Left colon (tissue), 2 donors: ENCODE measurements around the gene BPGM. TPM values are rescaled to one million over a fixed set of nuclear protein-coding genes. Genes with fewer than 3 reads are reported as not detected.

Experiments used
- ATAC-seq: fragments of 200-7000 bp; cut with Tn5 transposase; one replicate; pipeline ENCODE4 v1.9.1; 2020; ENCODE audit warnings: mild to moderate bottlenecking, moderate library complexity
- DNase-seq, 2 donors: peaks; one replicate each; pipeline ENCODE4 v3.0.0-alpha.2; 2020
- intact Hi-C, 2 donors: fragments of 100-400 bp; cut with DNase I in 1 of 2; cut with micrococcal nuclease in 1 of 2; formaldehyde crosslinking; loops; one replicate each; pipeline versions ENCODE4 v1.11.2 to v1.14.0; 2022; cut with DNase I, micrococcal nuclease
- total RNA-seq, 2 donors: library from RNA; stranded (reverse); fragmentation: NEBNext Ultra II Directional; extraction: Animal tissue kit (Norgen Biotek cat#: 25700); gene quantifications; one replicate each; pipeline ENCODE4 v1.2.1, GENCODE V29; 2021
- donor health status: DM: no; HTN: no; CAD: no.
- donor health status: DM: yes; HTN: yes; CAD: no.

Gene BPGM
- total RNA-seq, 2 donors from 2014 or later = 7.7 to 9.7 TPM

DNA sequence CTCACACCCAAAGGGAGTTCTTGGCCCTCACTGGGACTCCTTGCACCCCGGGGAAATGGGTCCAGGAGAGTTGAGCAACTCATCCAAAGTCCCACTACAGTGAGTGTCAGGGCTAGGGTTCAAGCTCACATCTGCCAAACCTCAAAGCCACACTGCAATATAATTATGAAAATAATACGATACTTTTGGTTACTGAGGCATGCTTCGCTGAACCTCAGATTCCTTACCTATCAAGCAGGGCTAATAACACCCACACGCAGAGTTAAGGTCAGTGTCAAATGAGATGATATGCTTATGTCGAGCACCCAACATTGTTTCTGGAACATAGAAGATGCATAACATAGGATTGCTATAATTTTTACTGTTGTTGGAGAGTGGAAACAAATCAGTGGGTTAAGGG is 58.2 kb downstream of the BPGM start:
- intact Hi-C loops = no loop called here
- no peak for DNase-seq
- no peak for ATAC-seq

GRCh38 chr7:134705716-134706115 is 59.1 kb downstream of the BPGM start:
- ATAC-seq (no peak), DNase-seq (no peak)
- intact Hi-C loops = no loop called here

DNA sequence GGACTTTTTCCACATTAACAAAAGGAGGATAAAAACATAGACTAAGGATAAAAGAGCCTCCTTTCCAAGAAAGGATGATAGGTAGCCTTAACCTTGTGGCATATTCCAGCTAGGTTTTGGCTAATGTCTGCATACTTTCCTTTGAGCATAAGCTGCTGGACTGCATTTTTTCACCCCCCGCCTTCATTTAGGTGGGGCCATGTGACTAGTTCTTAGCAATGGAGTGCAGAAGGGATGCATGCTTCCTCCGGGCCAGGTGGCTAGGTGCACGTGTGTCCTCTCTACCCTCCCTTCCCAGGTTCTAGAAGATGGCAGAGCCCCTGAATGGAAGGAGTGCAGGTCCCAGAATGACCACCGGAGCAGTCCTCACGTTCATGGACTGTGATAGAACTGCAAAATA is 59.8 kb downstream of the BPGM start:
- ATAC-seq (no peak), DNase-seq (no peak)
- intact Hi-C loops = no loop called here

DNA sequence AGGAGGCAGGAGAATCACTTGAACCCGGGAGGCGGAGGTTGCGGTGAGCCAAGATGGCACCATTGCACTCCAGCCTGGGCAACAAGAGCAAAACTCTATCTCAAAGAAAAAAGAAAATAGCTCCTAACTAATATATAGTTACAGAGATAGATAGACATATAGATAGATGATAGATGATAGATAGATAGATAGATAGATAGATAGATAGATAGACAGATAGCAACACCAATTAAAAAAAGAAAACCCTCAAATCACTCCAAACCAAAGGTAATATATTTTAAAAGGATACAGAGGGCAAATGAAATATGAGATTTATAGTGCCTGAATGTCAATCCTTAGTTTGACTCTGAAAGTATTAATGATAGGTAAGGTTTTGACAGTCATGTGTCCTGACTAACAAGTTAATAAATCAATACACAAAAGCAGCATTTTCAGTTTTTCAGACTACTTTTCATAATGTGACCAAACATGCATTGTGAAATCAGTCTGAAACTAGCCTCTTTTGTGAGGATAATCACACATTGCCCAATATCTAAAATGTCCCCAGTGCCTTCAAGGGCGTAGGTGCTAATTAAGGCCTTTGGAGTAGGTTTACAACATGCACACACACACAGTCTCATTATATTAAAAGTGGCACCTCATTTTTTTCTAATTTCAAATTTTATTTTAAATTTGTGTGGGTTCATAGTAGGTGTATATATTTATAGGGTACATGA is 61.2 kb downstream of the BPGM start:
- no peak for ATAC-seq

GRCh38 chr7:134708692-134709091 is 62.0 kb downstream of the BPGM start:
- ATAC-seq (no peak), DNase-seq (no peak)
- intact Hi-C loops = no loop called here

More for the DNA sequence above, 61.2 kb downstream of the BPGM start:
- intact Hi-C loops = no loop called here
- DNase-seq = no peak

GRCh38 chr7:134709197-134709596 is 62.5 kb downstream of the BPGM start:
- intact Hi-C loops = no loop called here
- DNase-seq = no peak
- no peak for ATAC-seq

DNA sequence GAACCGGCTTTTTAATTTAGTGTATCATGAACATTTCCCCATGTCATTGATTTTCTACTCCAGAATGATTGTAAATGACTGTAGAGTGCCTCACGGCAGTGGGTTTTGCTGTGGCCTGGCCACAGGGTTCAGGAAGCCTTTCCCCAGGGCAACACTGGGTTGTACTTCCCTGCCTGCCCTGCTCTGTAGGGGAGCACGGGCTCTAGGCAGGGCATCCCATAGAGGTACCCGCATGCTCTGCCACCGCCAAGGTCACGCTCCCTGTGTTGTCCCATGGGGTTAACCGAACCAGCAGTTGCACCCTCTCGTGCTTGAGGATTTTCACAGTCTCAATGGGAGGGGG is 63.8 kb downstream of the BPGM start:
- intact Hi-C loops = no loop called here
- ATAC-seq (no peak), DNase-seq (no peak)

DNA sequence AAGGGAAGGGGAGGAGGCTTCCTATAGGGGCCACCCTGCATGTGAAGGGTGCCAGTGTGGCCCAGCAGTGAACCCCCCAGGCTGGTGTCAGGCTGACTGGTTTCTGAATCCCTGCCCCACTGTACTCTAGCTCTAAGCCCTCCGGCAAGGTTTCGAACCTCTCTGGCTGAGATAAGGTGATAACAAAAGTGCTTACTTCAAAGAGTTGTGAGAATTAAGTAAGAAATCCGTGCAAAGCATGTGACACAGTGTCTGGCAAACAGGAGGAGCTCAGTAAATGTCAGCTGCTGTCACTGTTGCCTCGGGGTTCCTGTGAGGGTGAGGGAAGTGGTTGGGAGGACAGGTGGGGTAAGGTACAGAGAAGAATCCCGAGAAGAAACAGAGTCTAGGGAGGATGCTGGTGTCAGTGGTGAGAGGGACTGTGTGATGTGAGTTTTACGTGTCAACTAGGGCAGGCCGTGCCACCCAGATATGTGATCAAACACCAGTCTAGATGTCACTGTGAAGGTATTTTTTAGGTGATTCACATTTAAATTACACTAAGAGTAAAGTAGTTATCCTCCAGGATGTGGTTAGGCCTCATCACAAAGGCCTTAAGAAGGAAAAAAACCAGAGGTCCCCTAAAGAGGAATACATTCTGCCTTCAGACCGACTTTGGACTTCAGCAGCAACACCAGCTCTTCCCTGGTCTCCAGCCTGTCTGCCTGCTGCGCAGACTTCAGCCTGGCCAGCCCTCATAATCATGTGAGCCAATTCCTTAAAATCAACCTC is 64.4 kb downstream of the BPGM start:
- no peak for ATAC-seq

DNA sequence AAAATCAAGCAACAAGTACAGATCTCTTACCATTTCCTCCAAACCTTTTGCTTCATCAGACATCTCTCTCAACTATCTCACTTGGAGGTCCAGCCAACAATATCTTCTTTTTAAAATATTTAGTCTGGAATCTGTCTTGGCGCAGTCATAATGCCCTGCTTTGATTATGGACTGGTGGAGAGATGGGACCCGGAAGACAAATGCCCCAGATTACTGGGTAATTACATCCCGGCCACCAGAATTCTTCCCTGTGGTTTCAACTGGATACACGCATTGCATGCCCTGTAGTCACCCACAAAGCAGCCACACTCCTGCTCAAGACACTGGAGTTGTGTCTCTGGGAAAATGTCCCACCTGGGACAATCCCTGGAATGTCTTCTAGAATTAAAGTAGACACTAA is 65.5 kb downstream of the BPGM start:
- DNase-seq (no peak), ATAC-seq (no peak)
- intact Hi-C loops = no loop called here

More for the DNA sequence above, 64.4 kb downstream of the BPGM start:
- intact Hi-C loops = no loop called here
- no peak for DNase-seq

- ATAC-seq = no peak
- intact Hi-C loops = no loop called here
- DNase-seq = no peak
These were observed 68.0 kb downstream of the BPGM start for GRCh38 chr7:134714470-134715205.

DNA sequence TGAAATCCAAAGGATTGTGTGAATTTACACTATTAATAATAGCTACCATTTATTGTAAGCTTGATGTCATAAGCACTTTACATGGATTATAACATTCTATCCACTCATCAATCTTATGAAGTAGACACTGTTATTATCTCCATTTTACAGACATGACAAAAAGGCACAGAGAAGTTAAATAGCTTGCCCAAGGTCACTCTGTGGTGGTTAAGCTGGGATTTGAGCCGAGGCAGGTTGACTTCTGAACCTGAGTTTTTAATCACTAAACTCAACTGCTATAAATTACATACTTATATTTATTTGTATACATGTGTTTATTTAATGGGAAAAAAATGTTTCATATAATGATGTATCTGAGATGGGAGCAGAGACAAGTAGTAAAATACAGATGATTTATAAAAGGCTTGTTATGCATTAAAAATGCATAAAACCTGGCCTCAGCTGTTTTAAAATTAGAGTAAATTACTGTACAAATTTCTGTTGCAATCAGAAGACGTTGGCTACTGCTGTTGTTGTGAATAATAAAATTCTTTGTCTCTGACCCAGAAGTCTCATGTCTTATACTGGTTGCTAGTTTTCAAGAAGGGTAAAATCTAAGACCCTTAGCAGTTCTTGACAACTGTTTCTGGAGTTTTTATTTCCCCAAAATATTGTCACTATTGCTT is 71.7 kb downstream of the BPGM start:
- no peak for ATAC-seq
- DNase-seq = no peak

DNA sequence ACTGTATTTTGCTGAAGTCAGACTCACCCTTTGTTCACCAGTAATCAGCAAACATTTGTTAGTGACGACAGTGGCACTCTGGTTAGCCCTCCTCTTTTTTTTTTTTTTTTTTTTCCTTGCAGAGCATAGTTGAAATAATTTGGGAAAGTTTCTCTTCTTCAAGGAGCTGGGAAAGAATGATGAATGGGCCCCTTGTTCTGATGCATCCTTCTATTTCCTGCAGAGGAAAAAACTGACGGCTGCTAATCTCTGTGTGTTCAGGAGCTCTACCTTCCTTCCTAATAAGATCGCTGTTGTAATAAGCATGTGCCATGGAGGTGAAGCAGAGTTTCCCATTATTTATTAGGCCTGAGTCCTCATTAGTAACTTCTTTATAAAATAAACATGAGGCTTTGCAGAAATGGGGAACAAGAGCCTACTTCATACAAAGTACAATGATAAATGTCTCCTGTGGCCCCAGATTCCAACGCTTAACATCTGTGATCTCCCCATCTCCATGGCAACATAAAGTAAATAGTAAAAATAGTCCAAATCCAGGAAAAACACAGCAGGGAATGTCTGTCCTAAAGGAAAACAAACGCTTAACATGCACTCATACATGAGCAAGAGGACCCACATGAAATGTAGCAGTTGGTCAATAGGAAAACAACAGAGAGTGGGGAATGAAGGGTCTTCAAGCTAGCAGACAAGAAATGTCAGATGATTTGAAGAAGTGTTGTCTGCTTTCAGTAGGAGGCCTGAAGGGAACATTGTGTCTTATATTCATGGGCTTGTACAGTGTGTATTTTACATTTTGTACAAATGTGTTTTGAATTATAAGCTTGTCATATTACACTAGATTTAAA is 73.7 kb downstream of the BPGM start:
- intact Hi-C loops = no loop called here

More for the DNA sequence above, 71.7 kb downstream of the BPGM start:
- intact Hi-C loops = no loop called here

GRCh38 chr7:134721171-134721570 is 74.5 kb downstream of the BPGM start:
- DNase-seq (no peak), ATAC-seq (no peak)
- intact Hi-C loops = no loop called here

More for the DNA sequence above, 73.7 kb downstream of the BPGM start:
- ATAC-seq (no peak), DNase-seq (no peak)

- ATAC-seq (no peak), DNase-seq (no peak)
- intact Hi-C loops = no loop called here
These were observed 76.2 kb downstream of the BPGM start for GRCh38 chr7:134722786-134723322.

DNA sequence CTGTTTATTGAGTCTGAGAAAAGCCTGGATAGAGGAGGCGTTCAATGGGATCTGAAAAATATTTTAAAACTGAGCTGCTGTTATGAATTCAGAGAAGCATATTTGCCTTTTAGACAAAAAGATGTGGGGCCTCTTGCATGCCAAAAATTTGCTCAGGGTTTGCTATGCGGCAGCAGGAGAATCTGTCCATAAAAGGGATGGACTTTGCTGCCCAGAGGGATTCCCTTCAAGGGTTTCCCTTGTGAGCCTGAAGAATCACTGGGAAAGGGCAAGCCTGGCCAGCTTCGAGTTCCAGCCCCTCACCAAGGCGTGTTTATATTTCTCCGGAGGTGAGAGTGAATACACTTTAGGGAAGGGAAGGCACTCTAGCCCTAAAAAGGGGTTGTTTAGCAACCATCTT is 77.2 kb downstream of the BPGM start:
- intact Hi-C loops = no loop called here
- ATAC-seq (no peak), DNase-seq (no peak)

GRCh38 chr7:134724606-134725005 is 78.0 kb downstream of the BPGM start:
- ATAC-seq = no peak
- intact Hi-C loops = no loop called here
- DNase-seq = no peak

DNA sequence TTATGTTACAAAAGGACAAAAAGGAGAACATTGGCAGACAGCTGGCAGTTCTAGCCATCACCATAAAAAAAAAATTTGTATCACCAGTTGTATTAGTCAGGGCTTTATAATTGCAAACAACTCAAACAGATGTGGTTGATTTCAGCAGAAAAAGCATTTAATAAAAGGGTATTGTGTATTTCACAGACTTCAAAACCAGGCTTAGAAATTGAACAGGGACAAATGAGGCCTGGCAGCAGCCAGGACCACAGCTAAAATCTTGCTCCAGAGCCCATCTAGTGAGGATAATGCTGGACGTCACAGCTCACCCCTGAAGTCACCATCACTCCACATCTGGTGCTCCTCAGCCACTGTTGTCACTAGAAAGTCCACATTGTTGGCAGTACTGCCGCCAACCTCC is 79.9 kb downstream of the BPGM start:
- DNase-seq (peak in 1 of 2 donors; percentile 33), ATAC-seq (no peak)
- intact Hi-C loops = no loop called here

- intact Hi-C loops = no loop called here
- no peak for ATAC-seq
- no peak for DNase-seq
These were observed 81.1 kb downstream of the BPGM start for GRCh38 chr7:134727711-134728110.
